D341Med (cell line): ENCODE measurements around the gene HCN4.
"Not testable (repeated sequence)": the region's sequence is repeated elsewhere in the genome, so short reads cannot be mapped to it uniquely, and the experiment has no call there.

Experiments
- DNase-seq: peaks from one replicate; pipeline ENCODE4 v3.0.0; 2012; ENCODE audit warnings: low spot score

Gene HCN4

DNA sequence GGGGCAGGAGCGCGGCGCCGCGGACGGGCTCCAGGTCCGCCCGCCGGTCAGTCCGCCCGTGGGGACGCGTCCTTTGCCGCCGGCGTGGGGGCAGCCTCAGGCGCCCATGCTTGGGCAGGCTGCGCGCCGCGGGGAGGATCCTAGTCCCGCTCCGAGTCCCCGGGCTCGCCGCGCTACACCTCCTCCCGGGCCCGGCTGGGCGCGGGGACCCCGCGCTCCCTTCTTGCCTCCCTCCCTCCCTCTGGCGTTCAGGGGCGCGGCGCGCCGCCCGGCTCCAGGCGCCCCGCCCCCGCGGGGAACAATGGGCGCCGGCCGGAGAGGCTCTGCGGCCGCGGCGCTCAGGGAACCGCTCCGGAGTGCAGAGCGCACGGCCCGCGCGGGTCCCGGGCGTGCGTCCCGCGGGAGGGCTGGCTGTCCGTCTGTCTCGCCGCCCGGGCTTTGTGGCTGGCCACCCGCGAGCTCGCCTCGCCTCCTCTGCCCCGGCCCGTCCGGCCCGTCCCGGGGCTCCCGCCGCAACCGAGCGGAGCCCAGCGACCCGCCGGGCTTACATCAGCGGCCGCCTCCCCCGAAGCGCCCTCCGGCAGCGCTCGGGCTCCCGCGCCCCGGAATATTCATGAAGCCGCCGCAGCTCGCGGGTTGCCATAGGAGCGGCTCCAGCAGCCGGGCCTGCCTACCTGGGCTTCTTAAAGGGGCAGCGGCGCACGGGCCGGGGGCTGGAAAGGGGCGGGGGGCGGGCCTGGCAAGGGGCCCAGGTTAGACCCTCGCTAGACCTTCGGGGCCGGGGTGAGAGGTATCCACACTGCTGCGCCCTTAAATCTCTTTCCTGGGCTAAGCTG lies at the start of gene HCN4:
TSS of gene HCN4 (minus strand) at position 658 of the 836 bp plus-strand sequence. CDS start 688 bp downstream, outside the sequence.
- DNase-seq: peak; percentile 74

- DNase-seq: no peak
Observed at GRCh38 chr15:73414876-73415275, 46.1 kb upstream of the HCN4 start.

DNA sequence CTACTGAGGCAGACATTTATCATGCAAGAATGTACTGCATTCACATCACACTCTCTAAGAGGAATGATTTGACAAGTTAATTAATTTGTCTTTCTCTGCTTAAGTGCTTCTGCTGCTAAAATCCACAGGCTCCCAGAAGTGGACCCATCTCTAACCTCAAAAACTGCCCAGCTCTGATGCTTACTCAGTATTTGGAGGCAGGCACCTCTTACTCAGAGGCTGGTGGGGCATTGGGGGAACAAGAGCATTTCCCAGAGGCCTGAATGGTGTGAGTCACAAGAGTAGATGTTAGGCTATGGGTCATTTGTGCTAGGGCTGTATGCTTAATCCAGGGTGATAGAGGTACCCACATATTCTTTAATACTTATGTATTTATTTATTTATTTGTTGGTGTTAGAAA lies 34.4 kb upstream of the HCN4 start:
- DNase-seq: no peak

- DNase-seq: not testable (repeated sequence)
Observed at GRCh38 chr15:73400222-73400621, 31.5 kb upstream of the HCN4 start.

GRCh38 chr15:73398861-73399260 lies 30.1 kb upstream of the HCN4 start:
- no peak for DNase-seq

- no peak for DNase-seq
Observed at GRCh38 chr15:73397461-73397860, 28.7 kb upstream of the HCN4 start.

DNA sequence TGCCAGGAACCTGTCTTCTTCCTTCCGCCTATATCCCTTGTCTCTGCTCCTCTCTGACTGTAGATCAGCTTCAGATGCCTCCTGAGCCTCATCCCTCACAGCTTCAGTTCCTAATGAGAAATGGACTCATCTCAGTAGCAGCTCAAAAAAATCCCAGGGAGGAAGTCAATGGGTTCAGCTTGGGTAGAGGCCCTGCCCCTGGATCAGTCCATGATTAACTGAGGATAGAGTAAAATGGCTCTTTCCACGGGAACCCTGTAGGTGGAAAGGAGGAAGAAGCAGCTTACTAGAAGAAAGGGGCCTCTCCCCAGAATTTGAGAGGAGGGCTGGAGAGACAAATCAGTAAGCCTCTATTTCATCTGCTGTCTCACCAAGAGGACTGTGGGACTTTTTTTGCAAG lies 26.9 kb upstream of the HCN4 start:
- DNase-seq: peak; percentile 3

DNA sequence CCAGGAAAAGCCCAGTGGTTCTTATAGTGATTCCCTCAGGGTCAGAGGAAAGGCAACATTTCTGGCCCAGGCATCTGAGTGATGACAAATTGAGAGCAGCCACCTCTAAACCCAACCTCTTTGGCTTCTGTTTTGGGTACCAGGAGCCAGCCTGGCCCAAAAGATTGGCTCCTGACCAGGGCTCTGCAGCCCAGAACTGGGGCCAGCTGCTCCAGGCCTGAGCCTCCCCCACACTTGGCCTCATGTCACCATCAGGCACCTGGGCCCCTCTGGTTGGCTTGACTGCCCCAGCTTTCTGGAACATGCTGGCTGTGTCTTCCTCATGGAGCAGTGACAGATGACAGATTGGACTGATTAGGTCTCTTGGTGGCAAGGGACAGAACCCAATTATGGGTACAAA lies 26.0 kb upstream of the HCN4 start:
- peak; percentile 7 for DNase-seq

DNA sequence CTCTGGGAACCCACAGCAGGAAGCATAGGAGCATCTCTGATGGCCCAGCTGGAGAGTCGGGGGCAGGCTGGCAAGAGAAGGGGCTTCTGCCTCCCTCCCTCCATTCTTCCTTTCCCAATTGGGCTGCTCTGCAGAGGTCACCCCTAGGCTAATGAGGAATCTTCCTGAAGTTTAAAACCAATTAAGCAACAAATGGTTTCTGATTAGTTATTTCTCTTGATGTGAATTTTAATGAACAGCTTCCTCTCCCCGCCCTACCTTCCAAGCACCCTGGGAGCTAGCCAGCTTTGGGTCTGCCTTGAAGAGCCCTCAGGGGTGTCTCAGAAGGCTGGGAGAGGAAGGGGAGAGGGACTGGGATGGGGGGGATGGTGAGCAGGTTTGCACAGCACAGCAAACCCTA lies 24.6 kb upstream of the HCN4 start:
- peak; percentile 12 for DNase-seq

DNA sequence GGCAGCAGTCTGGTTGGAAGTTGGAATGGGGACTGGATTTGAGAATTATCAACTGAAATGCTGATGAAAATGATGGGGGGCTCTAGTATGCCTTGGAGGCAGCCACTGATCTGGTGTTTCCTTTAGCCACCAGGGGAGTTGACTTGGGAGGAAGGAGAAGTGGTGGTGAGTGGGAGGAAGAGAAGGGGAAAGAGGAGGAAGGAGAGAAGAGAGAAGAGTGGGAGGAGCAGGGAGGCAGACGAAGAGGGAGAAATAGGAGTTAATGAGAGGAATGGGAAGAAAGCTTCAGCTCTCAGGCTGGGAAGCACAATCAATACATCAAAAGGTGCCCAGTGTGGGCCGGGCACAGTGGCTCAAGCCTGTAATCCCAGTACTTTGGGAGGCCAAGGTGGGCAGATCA lies 23.3 kb upstream of the HCN4 start:
- DNase-seq: peak; percentile 3

- peak; percentile 6 for DNase-seq
Observed at GRCh38 chr15:73391128-73391872, 22.5 kb upstream of the HCN4 start.

GRCh38 chr15:73389971-73390544 lies 21.3 kb upstream of the HCN4 start:
- DNase-seq: no peak

- peak; percentile 15 for DNase-seq
Observed at GRCh38 chr15:73389539-73389938, 20.8 kb upstream of the HCN4 start.

GRCh38 chr15:73388256-73388781 lies 19.6 kb upstream of the HCN4 start:
- peak; percentile 16 for DNase-seq

DNA sequence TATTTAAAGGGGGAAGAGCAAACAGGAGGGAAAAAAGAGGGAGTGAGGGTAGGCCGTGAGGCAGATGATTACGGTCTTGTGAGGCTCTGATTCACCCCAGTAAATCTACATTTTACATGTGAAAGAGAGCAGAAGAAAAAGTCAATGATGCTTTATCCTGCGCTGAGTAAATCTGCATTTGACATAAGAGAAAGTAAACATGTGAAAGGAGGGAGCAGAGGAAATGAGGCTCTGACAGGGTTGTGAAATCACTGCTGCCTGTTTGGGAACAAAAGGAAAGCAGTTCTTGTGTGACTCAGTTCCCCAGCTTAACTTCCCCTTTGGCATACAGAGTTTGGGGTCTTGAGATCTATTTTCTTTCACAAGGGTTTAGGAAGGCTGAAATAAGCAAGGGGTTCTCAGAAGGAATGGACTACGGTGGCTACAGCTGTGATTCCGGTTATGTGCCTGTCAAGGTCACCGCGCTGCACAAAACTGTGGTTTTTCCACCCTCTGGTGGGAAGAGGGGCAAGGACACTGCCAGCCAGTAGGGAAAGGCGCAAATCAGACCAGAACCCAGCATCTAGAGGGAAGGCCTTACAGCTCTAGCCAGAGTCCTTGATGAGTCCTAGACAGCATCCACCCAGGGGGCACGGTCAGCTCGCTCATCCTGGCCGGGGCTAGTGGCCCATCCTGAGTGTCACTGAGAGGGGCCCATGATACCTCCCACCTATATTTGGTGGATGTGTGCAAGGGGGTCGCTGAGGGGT lies 18.9 kb upstream of the HCN4 start:
- no peak for DNase-seq

GRCh38 chr15:73386886-73387506 lies 18.2 kb upstream of the HCN4 start:
- DNase-seq: no peak

DNA sequence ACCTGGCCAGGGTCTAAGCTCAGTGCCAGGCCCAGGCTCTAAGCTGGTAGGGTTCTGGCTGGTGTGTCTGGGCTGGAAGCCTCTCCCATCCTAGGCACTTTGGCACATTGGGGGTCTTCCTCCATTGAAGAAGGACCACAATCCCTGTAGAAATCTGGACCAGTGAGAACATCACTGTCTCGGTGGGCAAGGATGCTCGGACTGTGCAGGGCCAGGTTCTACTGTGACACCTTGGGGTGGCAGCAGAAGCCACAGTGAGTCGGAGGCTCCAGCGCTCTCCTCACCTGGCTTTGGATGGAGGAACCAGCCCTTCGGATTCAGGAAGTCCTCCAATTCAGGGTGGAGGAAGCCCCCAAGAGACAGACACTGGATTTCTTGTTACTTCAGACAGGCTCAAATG lies 17.5 kb upstream of the HCN4 start:
- DNase-seq: no peak

- no peak for DNase-seq
Observed at GRCh38 chr15:73385205-73385604, 16.4 kb upstream of the HCN4 start.

DNA sequence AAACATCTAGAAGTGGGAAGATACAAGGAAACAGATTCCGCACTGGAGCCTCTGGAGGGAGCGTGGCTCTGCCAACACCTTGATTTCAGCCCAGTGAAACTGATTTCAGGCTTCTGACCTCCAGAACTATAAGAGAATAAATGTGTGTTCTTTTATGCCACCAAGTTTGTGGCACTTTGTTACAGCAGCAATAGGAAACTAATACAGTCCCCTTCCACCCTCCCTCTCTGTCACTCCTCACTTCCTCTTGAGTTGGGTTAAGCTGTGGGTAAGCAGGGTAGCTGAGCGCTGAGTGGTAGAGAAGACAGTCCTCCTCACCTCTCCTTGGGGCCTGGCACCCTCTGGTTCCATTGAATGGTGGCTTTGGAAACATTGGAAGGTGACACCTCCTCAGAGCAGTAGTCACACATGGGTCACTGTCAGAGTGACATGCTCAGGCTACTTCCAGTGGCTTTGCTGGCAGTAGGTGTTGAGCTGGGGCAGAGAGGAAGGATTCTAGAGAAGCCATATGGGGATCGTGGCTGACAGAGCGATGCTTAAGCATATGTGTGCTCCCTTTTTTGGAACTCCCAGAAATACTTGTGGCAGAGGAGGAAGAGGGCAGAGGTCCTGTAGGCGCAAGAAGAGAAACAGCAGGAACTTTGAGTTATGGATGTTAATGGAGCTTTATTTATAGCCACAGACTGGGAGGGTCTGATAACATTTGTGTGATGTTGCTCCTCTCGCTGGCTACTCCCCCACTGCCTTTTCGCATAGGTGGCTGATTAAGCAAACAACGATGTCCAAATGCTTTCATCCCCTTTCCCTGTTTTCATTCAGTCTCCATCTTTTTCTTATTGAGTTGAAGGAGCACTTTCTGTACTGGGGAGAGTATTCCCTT lies 14.8 kb upstream of the HCN4 start:
- no peak for DNase-seq

DNA sequence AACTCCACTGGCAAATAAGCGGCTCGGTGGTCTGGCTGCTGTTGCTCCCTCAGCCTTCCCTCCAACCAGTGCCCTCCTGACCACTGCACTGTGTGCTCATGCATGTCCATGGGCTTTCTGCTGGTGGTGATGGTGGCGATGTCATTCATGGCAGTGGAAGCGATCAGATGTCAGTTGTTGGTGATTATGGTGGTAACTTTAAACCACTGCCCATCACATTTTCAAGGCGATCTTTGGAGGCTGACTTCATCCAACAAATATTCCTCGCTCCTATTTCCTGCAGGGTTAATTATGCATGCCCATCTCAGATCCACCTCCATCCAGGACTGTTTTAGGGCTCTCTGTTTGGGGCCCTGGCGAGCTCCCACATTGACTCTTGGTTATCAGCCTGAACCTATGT lies 13.4 kb upstream of the HCN4 start:
- DNase-seq: no peak

- DNase-seq: no peak
Observed at GRCh38 chr15:73380661-73381060, 11.9 kb upstream of the HCN4 start.
